AG09309 (cell line): ENCODE results near the gene LY6G6F.

ENCODE experiments used
- DNase-seq: peaks from one replicate; pipeline ENCODE4 v3.0.0-alpha.2; 2010; ENCODE audit warnings: low read depth
- H3K4me3 ChIP-seq: 2 replicates; pipeline ENCODE4 v1.5.1; 2011; ENCODE audit warnings: mild to moderate bottlenecking, low read depth, low read length, moderate library complexity; ENCODE audit not compliant: control insufficient read depth
- CTCF ChIP-seq: IDR thresholded peaks from 2 replicates; pipeline ENCODE4 v1.5.1; 2011; ENCODE audit warnings: mild to moderate bottlenecking, low read depth, low read length, inconsistent platforms; ENCODE audit not compliant: insufficient read depth, control insufficient read depth; ENCODE audit errors: missing control alignments

Gene LY6G6F

GRCh38 chr6:31713465-31713864 is 6.8 kb downstream of the LY6G6F start:
- H3K4me3 ChIP-seq: no peak overlapping the region
- no peak for DNase-seq
- TF ChIP-seq CTCF: no peak

- TF ChIP-seq CTCF: no peak
- no peak for DNase-seq
- H3K4me3 ChIP-seq: no peak overlapping the region
Observed at GRCh38 chr6:31713991-31714684, 7.5 kb downstream of the LY6G6F start.

GRCh38 chr6:31715022-31715958 is 8.6 kb downstream of the LY6G6F start, which contains the start of gene LY6G6D:
Gene LY6G6D (plus strand): TSS chr6:31715348. CDS start chr6:31715356, 8 bp downstream.
- TF ChIP-seq CTCF: no peak
- no peak for DNase-seq
- no peak within 1 kb of the TSS for H3K4me3 ChIP-seq

- no peak overlapping the region for H3K4me3 ChIP-seq
- DNase-seq: no peak
Observed at GRCh38 chr6:31717499-31718222, 11.0 kb downstream of the LY6G6F start.

GRCh38 chr6:31718265-31718664 is 11.6 kb downstream of the LY6G6F start:
- H3K4me3 ChIP-seq: no peak overlapping the region
- no peak for TF ChIP-seq CTCF
- no peak for DNase-seq

More at GRCh38 chr6:31717499-31718222, 11.0 kb downstream of the LY6G6F start:
- no peak for TF ChIP-seq CTCF

GRCh38 chr6:31719001-31719400 is 12.3 kb downstream of the LY6G6F start:
- H3K4me3 ChIP-seq: no peak overlapping the region
- no peak for TF ChIP-seq CTCF
- DNase-seq: no peak
